Measurements from ENCODE around the gene RUNDC3A. TPM values are rescaled to one million over a fixed set of nuclear protein-coding genes. Genes with fewer than 3 reads are reported as not detected.
A peak's percentile ranks its signal among the peaks of the same experiment; 100 is the strongest.

RUNDC3A gene
- total and polyA plus RNA-seq, 4 experiments from 2014 or later, result 0.19 to 0.28 TPM; not detected in 2

DNA sequence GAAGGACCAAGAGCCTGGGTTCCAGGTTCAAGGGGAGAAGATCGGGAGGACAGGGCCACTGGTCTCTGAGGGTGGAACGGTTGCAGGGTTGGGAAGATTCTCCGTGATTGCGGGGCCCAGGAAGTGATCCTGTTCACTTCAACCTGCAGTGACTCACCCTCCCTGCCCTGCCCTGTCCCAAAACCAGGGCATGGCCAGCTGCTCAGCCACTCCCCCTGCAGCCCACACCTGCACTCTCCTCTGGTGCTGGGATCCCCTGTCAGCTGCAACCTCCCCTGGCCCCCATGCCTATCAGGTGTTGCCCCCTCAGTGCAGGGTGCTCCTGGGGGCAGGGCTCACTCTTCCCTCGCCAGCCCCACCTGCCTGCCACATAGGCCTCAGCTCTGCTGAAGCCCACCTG, 1.1 kb downstream of the RUNDC3A start:
- Histone ChIP-seq H3K27me3 (ENCODE audit: insufficient read depth, low read length) (peaks cover 3% of the 10 kb centered on the region), H3K4me3 (ENCODE audit: low read length in 2 of 2) (no peak overlapping the region), H3K27ac (ENCODE audit: low read depth, low read length) (no peak overlapping the region), H3K9me3 (ENCODE audit: control insufficient read depth in 1 of 2, low read length in 2 of 2) (no peaks in the 10 kb centered on the region), H3K36me3 (ENCODE audit: insufficient read depth, low read length) (no peaks in the 10 kb centered on the region), H3K4me1 (ENCODE audit: insufficient read depth, low read length) (peaks cover 16% of the 10 kb centered on the region)
- intact Hi-C loops (cut with micrococcal nuclease), result no loop called here
- Mint-ChIP-seq H3K36me3 (no peaks in the 10 kb centered on the region), H3K9me3 (no peaks in the 10 kb centered on the region), H3K4me3 (peak overlapping the region in 5 of 8 donors; percentile 34 to 71 (median 58)), H3K4me1 (peaks cover 4 to 26% (median 20%) of the 10 kb centered on the region in 4 donors), H3K27ac (peak overlapping the region in 1 of 7 donors; percentile 6), H3K27me3 (peaks cover 15 to 34% of the 10 kb centered on the region in 2 donors)
- POLR2A ChIA-PET (ENCODE audit: partially characterized antibody), result interaction anchor here (0.9 to 2.8 kb wide), 5 partner anchors 9 to 93 kb away, joined by 3 to 13 read pairs (median 4); partner anchors contain the start of gene SLC25A39
- CTCF ChIA-PET (ENCODE audit: partially characterized antibody), result interaction anchor here (2.3 to 3.8 kb wide), 2 partner anchors 22 to 99 kb away, joined by 7 to 11 read pairs; no protein-coding TSS in a partner anchor
- DNase-seq, result no peak

DNA sequence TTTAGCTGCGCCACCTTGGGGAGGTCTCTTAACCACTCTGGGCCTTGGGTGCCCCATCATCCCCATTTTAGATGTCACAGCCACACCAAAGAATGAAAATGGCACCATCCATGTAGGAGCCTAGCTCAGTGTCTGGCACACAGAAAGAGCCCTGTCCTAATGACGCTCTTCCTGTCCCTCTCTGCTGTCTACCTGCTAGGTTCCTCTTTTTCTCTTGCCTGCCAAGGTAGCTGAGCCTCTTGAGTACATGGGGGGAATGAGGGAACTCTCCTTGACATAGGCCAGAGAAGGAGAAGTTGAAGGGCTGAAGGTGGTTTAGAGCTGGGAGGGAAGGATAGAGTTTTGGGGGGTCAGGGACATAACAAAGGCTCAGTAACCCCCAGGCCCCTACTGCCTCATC, 1.8 kb downstream of the RUNDC3A start:
- no peak for DNase-seq
- CTCF ChIA-PET (ENCODE audit: partially characterized antibody), result interaction anchor here (2.3 to 3.8 kb wide), 2 partner anchors 21 to 100 kb away, joined by 7 to 11 read pairs; no protein-coding TSS in a partner anchor
- H3K27me3 Mint-ChIP-seq, result peaks cover 13 to 28% of the 10 kb centered on the region in 2 donors
- Histone ChIP-seq H3K27ac (ENCODE audit: low read depth, low read length) (no peak overlapping the region), H3K27me3 (ENCODE audit: insufficient read depth, low read length) (peaks cover 3% of the 10 kb centered on the region), H3K4me3 (ENCODE audit: low read length in 2 of 2) (no peak overlapping the region), H3K4me1 (ENCODE audit: insufficient read depth, low read length) (peaks cover 21% of the 10 kb centered on the region), H3K9me3 (ENCODE audit: control insufficient read depth in 1 of 2, low read length in 2 of 2) (no peaks in the 10 kb centered on the region), H3K36me3 (ENCODE audit: insufficient read depth, low read length) (no peaks in the 10 kb centered on the region)
- intact Hi-C loops (cut with micrococcal nuclease), result no loop called here
- peak overlapping the region in 3 of 8 donors; percentile 43 to 71 (median 55) for H3K4me3 Mint-ChIP-seq
- no peaks in the 10 kb centered on the region for H3K36me3 Mint-ChIP-seq
- H3K27ac Mint-ChIP-seq, result peak overlapping the region in 1 of 7 donors; percentile 35
- H3K9me3 Mint-ChIP-seq, result no peaks in the 10 kb centered on the region
- POLR2A ChIA-PET (ENCODE audit: partially characterized antibody), result interaction anchor here (0.9 to 2.8 kb wide), 2 partner anchors 8 to 88 kb away, joined by 3 to 13 read pairs; no protein-coding TSS in a partner anchor
- H3K4me1 Mint-ChIP-seq, result peaks cover 4 to 26% (median 20%) of the 10 kb centered on the region in 4 donors

DNA sequence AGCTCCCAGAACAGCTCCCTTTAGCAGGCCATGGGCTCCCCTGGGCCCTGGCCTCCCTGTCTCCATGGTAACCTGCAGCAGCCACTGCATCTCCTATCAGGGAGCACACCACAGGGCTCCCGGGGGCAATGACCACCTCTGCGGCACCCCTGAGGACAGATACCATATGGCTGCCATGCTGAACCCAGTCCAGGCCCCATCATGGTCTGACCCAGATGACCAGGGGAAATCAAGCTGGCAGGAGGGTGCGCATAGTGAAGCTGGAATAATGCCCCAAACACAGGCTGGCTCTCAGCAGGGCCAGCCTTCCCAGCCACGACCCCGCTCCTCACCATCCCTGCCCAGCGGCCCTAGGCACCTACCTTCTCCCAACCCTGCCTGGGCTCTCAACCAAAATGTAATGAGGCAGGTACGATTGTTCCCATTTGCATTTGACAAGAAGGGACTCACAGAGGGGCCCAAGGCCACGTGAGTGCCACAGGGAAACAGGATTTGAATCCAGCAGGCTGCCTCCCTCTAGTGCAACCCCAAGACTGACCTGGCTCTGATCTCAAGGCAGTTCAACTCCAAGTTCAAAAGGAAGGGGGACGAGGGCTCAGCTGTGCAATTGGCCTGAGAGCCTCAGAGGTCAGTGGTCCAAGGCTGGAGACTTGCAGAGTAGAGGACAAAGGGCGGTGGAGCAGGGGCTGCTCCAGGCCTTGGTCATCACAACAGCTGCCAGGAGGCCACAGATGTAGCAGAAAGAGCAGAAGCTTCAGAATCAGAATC, 2.4 kb downstream of the RUNDC3A start:
- no peak overlapping the region for H3K27ac ChIP-seq (ENCODE audit: low read depth, low read length)
- ChIA-PET POLR2A (ENCODE audit: partially characterized antibody) (interaction anchor here (2.8 kb wide), 1 partner anchor 89 kb away, joined by 13 read pairs; no protein-coding TSS in a partner anchor), CTCF (ENCODE audit: partially characterized antibody) (interaction anchor here (2.3 to 3.8 kb wide), 2 partner anchors 20 to 101 kb away, joined by 7 to 11 read pairs; no protein-coding TSS in a partner anchor)
- peaks cover 17 to 31% of the 10 kb centered on the region in 2 donors for H3K27me3 Mint-ChIP-seq
- peaks cover 8 to 31% (median 24%) of the 10 kb centered on the region in 4 donors for H3K4me1 Mint-ChIP-seq
- no peaks in the 10 kb centered on the region for H3K9me3 ChIP-seq (ENCODE audit: control insufficient read depth in 1 of 2, low read length in 2 of 2)
- DNase-seq, result no peak
- intact Hi-C loops (cut with micrococcal nuclease), result no loop called here
- H3K4me3 ChIP-seq (ENCODE audit: low read length in 2 of 2), result no peak overlapping the region
- peaks cover 0 to under 1% (median 0%) of the 10 kb centered on the region in 8 donors for H3K9me3 Mint-ChIP-seq
- H3K27me3 ChIP-seq (ENCODE audit: insufficient read depth, low read length), result peaks cover 8% of the 10 kb centered on the region
- peak overlapping the region in 2 of 8 donors; percentile 29 to 39 for H3K4me3 Mint-ChIP-seq
- H3K36me3 Mint-ChIP-seq, result peaks cover 0 to under 1% of the 10 kb centered on the region in 2 donors
- H3K4me1 ChIP-seq (ENCODE audit: insufficient read depth, low read length), result peaks cover 26% of the 10 kb centered on the region
- H3K36me3 ChIP-seq (ENCODE audit: insufficient read depth, low read length), result no peaks in the 10 kb centered on the region
- H3K27ac Mint-ChIP-seq, result peak overlapping the region in 1 of 7 donors; percentile 35

DNA sequence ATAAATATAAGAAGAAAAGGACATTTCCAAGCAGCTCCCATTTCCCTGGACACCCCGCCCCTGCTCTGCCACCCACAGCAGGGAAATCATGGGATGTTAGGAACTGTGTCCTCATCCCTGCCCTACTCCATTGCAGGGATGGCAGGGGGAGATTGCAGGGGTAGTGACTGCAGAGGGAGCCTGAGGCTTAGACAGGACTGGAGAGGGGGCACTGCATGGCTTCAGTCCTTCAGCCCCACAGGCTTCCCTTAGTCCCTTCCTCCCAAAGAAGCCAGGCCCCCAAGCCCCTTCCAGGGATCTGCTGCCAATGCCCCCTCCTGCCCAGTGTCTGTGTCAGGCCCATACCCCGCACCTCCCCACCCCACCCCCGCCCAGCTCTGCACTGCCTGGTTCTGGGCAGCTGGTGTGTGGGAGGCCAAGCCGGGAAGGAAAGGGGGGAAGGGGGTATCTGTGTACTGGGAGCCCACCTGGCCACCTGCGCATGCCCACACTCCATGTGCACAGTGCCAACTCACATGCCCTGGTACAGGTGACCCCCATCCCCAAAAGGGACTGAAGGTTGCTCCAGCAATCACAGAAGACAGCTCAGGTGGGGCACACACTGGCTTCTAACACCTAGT, 3.3 kb downstream of the RUNDC3A start:
- H3K36me3 Mint-ChIP-seq, result peaks cover 0 to 3% of the 10 kb centered on the region in 2 donors
- H3K4me1 Mint-ChIP-seq, result peaks cover 14 to 34% (median 26%) of the 10 kb centered on the region in 4 donors
- H3K36me3 ChIP-seq (ENCODE audit: insufficient read depth, low read length), result no peaks in the 10 kb centered on the region
- peaks cover 31% of the 10 kb centered on the region for H3K4me1 ChIP-seq (ENCODE audit: insufficient read depth, low read length)
- ChIA-PET CTCF (ENCODE audit: partially characterized antibody) (interaction anchor here (3.8 kb wide), 1 partner anchor 20 kb away, joined by 11 read pairs; no protein-coding TSS in a partner anchor), POLR2A (ENCODE audit: partially characterized antibody) (no interaction called here)
- no peak overlapping the region for H3K4me3 ChIP-seq (ENCODE audit: low read length in 2 of 2)
- no peaks in the 10 kb centered on the region for H3K9me3 ChIP-seq (ENCODE audit: control insufficient read depth in 1 of 2, low read length in 2 of 2)
- H3K27ac Mint-ChIP-seq, result peak overlapping the region in 1 of 7 donors; percentile 35
- peaks cover 22 to 34% of the 10 kb centered on the region in 2 donors for H3K27me3 Mint-ChIP-seq
- intact Hi-C loops (cut with micrococcal nuclease), result no loop called here
- no peak overlapping the region for H3K27ac ChIP-seq (ENCODE audit: low read depth, low read length)
- H3K9me3 Mint-ChIP-seq, result peaks cover 0 to 2% (median 0%) of the 10 kb centered on the region in 8 donors
- DNase-seq, result no peak
- peaks cover 16% of the 10 kb centered on the region for H3K27me3 ChIP-seq (ENCODE audit: insufficient read depth, low read length)
- H3K4me3 Mint-ChIP-seq, result no peak overlapping the region

DNA sequence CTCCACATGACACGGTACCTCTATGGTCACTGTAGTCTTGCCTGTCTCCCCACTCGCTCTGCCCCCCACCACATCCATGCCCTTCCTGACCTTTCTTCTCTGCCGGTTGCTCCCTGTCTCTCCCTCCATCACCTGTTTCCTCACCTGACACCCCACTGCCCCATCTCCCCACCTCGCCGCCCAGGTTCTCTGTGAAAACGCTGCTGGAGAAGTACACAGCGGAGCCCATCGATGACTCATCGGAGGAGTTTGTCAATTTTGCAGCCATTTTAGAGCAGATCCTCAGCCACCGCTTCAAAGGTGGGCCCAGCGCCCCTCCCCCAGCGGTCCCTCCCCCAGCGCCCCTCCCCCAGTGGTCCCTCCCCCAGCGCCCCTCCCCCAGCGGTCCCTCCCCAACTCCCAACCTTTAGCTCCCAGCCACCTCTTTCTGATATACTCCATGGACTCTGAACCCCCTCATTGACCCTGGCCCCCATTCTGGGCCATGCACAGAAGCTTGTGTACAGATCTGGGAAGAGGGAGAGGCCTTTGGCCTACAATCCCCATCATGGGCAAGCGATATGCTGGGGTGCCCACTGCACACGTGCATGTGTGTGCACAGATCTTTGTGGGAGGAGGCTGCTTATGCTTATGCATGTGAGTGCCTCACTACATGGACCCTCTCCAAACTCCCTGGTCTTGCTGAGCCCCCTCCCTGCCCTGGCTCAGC, 4.1 kb downstream of the RUNDC3A start:
- Histone ChIP-seq H3K9me3 (ENCODE audit: control insufficient read depth in 1 of 2, low read length in 2 of 2) (no peaks in the 10 kb centered on the region), H3K27me3 (ENCODE audit: insufficient read depth, low read length) (peaks cover 16% of the 10 kb centered on the region), H3K4me1 (ENCODE audit: insufficient read depth, low read length) (peaks cover 29% of the 10 kb centered on the region), H3K27ac (ENCODE audit: low read depth, low read length) (no peak overlapping the region), H3K4me3 (ENCODE audit: low read length in 2 of 2) (no peak overlapping the region), H3K36me3 (ENCODE audit: insufficient read depth, low read length) (no peaks in the 10 kb centered on the region)
- Mint-ChIP-seq H3K9me3 (peaks cover 0 to 2% (median 0%) of the 10 kb centered on the region in 8 donors), H3K36me3 (peaks cover 0 to 3% of the 10 kb centered on the region in 2 donors), H3K27ac (no peak overlapping the region), H3K4me3 (peak overlapping the region in 1 of 8 donors; percentile 43), H3K4me1 (peaks cover 14 to 29% (median 20%) of the 10 kb centered on the region in 4 donors), H3K27me3 (peaks cover 22 to 36% of the 10 kb centered on the region in 2 donors)
- CTCF ChIA-PET (ENCODE audit: partially characterized antibody), result interaction anchor here (1.3 kb wide), 1 partner anchor 19 kb away, joined by 5 read pairs; no protein-coding TSS in a partner anchor
- intact Hi-C loops (cut with micrococcal nuclease), result no loop called here
- POLR2A ChIA-PET (ENCODE audit: partially characterized antibody), result no interaction called here
- no peak for DNase-seq

DNA sequence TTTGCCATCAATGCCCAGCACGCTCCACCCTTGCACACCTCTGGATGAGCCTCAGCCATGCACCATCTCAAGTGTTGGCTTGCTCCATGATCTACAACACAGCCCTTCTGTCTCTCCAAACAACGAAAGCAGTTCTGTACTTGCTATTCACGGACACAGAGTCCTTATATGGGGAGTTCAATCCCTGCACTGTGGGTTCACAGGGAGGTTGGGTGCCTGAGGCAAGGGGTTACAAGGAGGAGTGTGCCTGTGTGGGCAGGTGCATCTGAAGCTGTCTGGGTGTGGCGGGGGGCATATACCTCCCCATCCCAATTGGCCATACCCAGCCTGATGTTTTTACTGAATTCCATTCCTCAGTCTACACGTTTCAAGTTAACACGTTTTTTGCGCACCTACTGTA, 5.6 kb downstream of the RUNDC3A start:
- peaks cover 0 to 3% of the 10 kb centered on the region in 2 donors for H3K36me3 Mint-ChIP-seq
- POLR2A ChIA-PET (ENCODE audit: partially characterized antibody), result interaction anchor here (1.2 to 2.9 kb wide), 3 partner anchors 10 to 953 kb away, joined by 3 to 14 read pairs (median 10); partner anchors contain the start of gene SLC25A39
- Histone ChIP-seq H3K4me3 (ENCODE audit: low read length in 2 of 2) (no peak overlapping the region), H3K9me3 (ENCODE audit: control insufficient read depth in 1 of 2, low read length in 2 of 2) (no peaks in the 10 kb centered on the region), H3K36me3 (ENCODE audit: insufficient read depth, low read length) (no peaks in the 10 kb centered on the region), H3K4me1 (ENCODE audit: insufficient read depth, low read length) (peaks cover 19% of the 10 kb centered on the region), H3K27ac (ENCODE audit: low read depth, low read length) (no peak overlapping the region), H3K27me3 (ENCODE audit: insufficient read depth, low read length) (peaks cover 13% of the 10 kb centered on the region)
- peaks cover 22 to 38% of the 10 kb centered on the region in 2 donors for H3K27me3 Mint-ChIP-seq
- peak overlapping the region; percentile 48 to 75 (median 57) for H3K4me3 Mint-ChIP-seq
- peaks cover 14 to 27% (median 17%) of the 10 kb centered on the region in 4 donors for H3K4me1 Mint-ChIP-seq
- intact Hi-C loops (cut with micrococcal nuclease), result no loop called here
- no peak for DNase-seq
- H3K27ac Mint-ChIP-seq, result peak overlapping the region in 1 of 7 donors; percentile 76
- CTCF ChIA-PET (ENCODE audit: partially characterized antibody), result interaction anchor here (0.8 kb wide), 1 partner anchor 32 kb away, joined by 3 read pairs; no protein-coding TSS in a partner anchor
- peaks cover 0 to 2% (median 0%) of the 10 kb centered on the region in 8 donors for H3K9me3 Mint-ChIP-seq
